ENCODE measurements around the gene CD1C.

- TF ChIP-seq CTCF (IDR thresholded peaks at IDR 0.05) (no peak), POLR2AphosphoS5 (IDR thresholded peaks at IDR 0.05) (no peak)
These were observed 43.1 kb upstream of the CD1C start for GRCh38 chr1:158246650-158247049.
